GM23248 (cell line): ENCODE results near the gene EFNB1. TPM values are rescaled to one million over a fixed set of nuclear protein-coding genes. Genes with fewer than 3 reads are reported as not detected.

Source experiments
- DNase-seq: peaks from one replicate; pipeline ENCODE4 v3.0.0-alpha.2; 2015
- H2AFZ ChIP-seq: fragments of 200-600 bp; sonication (generic); 2 replicates; pipeline ENCODE4 v1.6.1; 2016; ENCODE audit warnings: antibody characterized with exemption
- H3F3A ChIP-seq: fragments of 200-600 bp; sonication (generic); 2 replicates; pipeline ENCODE4 v1.6.1; 2016; ENCODE audit warnings: mild to moderate bottlenecking, antibody characterized with exemption, mixed run types; ENCODE audit not compliant: insufficient read depth
- H3K27ac ChIP-seq: fragments of 200-600 bp; sonication (generic); 2 replicates; pipeline ENCODE4 v1.5.1; 2016; ENCODE audit warnings: mild to moderate bottlenecking
- H3K27me3 ChIP-seq: fragments of 200-600 bp; sonication (generic); replicated peaks from 2 replicates; pipeline ENCODE4 v1.6.1; 2016; ENCODE audit warnings: mild to moderate bottlenecking; ENCODE audit not compliant: insufficient read depth
- H3K36me3 ChIP-seq: fragments of 200-600 bp; sonication (generic); 2 replicates; pipeline ENCODE4 v1.6.1; 2016; ENCODE audit warnings: low read depth, mild to moderate bottlenecking
- H3K4me1 ChIP-seq: fragments of 200-600 bp; sonication (generic); 2 replicates; pipeline ENCODE4 v1.6.1; 2016; ENCODE audit warnings: mild to moderate bottlenecking; ENCODE audit not compliant: insufficient read depth
- H3K4me2 ChIP-seq: fragments of 200-600 bp; sonication (generic); one replicate; pipeline ENCODE4 v1.6.1; 2016; ENCODE audit warnings: mild to moderate bottlenecking; ENCODE audit not compliant: unreplicated experiment
- H3K4me3 ChIP-seq: fragments of 200-600 bp; sonication (generic); 2 replicates; pipeline ENCODE4 v1.5.1; 2016; ENCODE audit warnings: mild to moderate bottlenecking
- H3K79me2 ChIP-seq: fragments of 200-600 bp; sonication (generic); 2 replicates; pipeline ENCODE4 v1.6.1; 2016; ENCODE audit warnings: mild to moderate bottlenecking; ENCODE audit not compliant: insufficient read depth
- H3K9ac ChIP-seq: fragments of 200-600 bp; sonication (generic); 2 replicates; pipeline ENCODE4 v1.6.1; 2016; ENCODE audit warnings: mild to moderate bottlenecking
- H3K9me2 ChIP-seq: fragments of 200-600 bp; sonication (generic); 2 replicates; pipeline ENCODE4 v1.6.1; 2016; ENCODE audit warnings: mixed run types, mild to moderate bottlenecking, moderate library complexity; ENCODE audit not compliant: insufficient read depth
- H3K9me3 ChIP-seq: fragments of 200-600 bp; sonication (generic); one replicate; pipeline ENCODE4 v1.6.1; 2017; ENCODE audit warnings: low read depth
- H4K20me1 ChIP-seq: fragments of 200-600 bp; sonication (generic); 2 replicates; pipeline ENCODE4 v1.6.0; 2016; ENCODE audit not compliant: insufficient read depth
- EZH2 ChIP-seq: fragments of 200-600 bp; sonication (generic); IDR thresholded peaks from 2 replicates; pipeline ENCODE4 v1.6.1; 2018; ENCODE audit warnings: antibody characterized with exemption, mild to moderate bottlenecking; ENCODE audit not compliant: insufficient read depth, poor library complexity, severe bottlenecking
- EZH2phosphoT487 ChIP-seq: fragments of 200-600 bp; sonication (generic); IDR thresholded peaks from 2 replicates; pipeline ENCODE4 v1.6.1; 2018; ENCODE audit warnings: antibody characterized with exemption, moderate library complexity, mild to moderate bottlenecking, low read depth; ENCODE audit not compliant: insufficient read depth
- WGBS, 2 experiments: methylation state at CpG; one replicate each; pipeline ENCODE4 v1.1.6; 2015 to 2017; ENCODE audit warnings: low lambda C conversion rate in 2 of 2, low coverage in 1 of 2; ENCODE audit errors: missing lambda C conversion rate in 2 of 2; 5-methylcytosine and 5-hydroxymethylcytosine counted together
- in situ Hi-C: fragments of 300-500 bp; cut with MboI; formaldehyde crosslinking; loops from 2 replicates; pipeline ENCODE4 v1.15.0; 2020
- polyA plus RNA-seq: library from polyadenylated mRNA; unstranded; fragments of >200 nt; fragmentation: Nextera tagmentation; extraction: Ambion mirVana; gene quantifications from 2 replicates; pipeline ENCODE4 v1.2.1, GENCODE V29; 2016
- total RNA-seq: library from RNA; depleted of rRNA; stranded (reverse); fragments of >200 nt; shearing (Covaris generic); gene quantifications from 2 replicates; pipeline ENCODE4 v1.2.3, GENCODE V29; 2014

EFNB1 gene
- total and polyA plus RNA-seq, 2 experiments from 2014 or later, result 5.3 to 15.8 TPM

DNA sequence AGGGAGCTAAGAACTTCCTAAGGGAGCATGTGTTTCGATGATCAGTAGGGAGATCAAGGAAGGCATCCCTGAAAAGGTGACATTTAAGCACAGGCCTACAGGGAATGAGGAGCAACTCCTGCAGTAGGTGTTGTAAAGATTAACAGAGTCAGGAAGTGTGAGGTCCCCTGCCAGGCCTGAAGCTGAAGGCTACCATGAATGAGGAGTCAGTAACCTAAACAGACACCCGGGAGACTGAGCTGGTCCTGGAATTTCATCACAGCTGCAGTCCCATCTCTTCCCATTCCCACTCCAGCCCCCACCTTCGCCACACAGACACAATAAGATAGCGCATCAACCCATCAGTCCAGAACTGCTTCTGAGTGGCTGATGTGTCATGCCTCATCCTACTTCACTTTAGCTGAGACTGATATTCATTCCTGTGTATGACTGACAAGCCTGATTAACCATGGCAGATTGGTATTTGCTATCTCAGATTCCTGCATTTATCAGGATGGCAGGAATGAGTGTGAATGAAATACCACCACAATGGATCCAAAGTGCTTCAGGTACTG, 27.0 kb upstream of the EFNB1 start:
- TF ChIP-seq EZH2, result no peak
- no peak for TF ChIP-seq EZH2phosphoT487
- H3K4me2 ChIP-seq, result no peak overlapping the region
- H3F3A ChIP-seq, result no peaks in the 10 kb centered on the region
- DNase-seq, result no peak
- H3K4me3 ChIP-seq, result no peak overlapping the region
- no peak overlapping the region for H3K9ac ChIP-seq
- in situ Hi-C loops, result no loop called here
- no peaks in the 10 kb centered on the region for H3K79me2 ChIP-seq
- no peaks in the 10 kb centered on the region for H3K27me3 ChIP-seq
- no peaks in the 10 kb centered on the region for H3K9me2 ChIP-seq
- H3K4me1 ChIP-seq, result no peaks in the 10 kb centered on the region
- no peaks in the 10 kb centered on the region for H3K36me3 ChIP-seq
- no peaks in the 10 kb centered on the region for H3K9me3 ChIP-seq
- WGBS, 2 experiments, result 56 to 63% methylated on average over 4 of the region's 4 CpGs
- H2AFZ ChIP-seq, result no peak overlapping the region
- H3K27ac ChIP-seq, result no peak overlapping the region
- H4K20me1 ChIP-seq, result no peaks in the 10 kb centered on the region

- Histone ChIP-seq H3K4me2 (no peak overlapping the region), H3F3A (no peaks in the 10 kb centered on the region), H3K4me1 (no peaks in the 10 kb centered on the region), H3K9me2 (no peaks in the 10 kb centered on the region), H3K36me3 (no peaks in the 10 kb centered on the region), H3K9me3 (no peaks in the 10 kb centered on the region), H3K27me3 (no peaks in the 10 kb centered on the region; the same call in 1 of the 2 replicates), H3K9ac (no peak overlapping the region), H2AFZ (no peak overlapping the region), H3K4me3 (no peak overlapping the region), H3K79me2 (no peaks in the 10 kb centered on the region), H4K20me1 (no peaks in the 10 kb centered on the region), H3K27ac (no peak overlapping the region)
- TF ChIP-seq EZH2 (no peak), EZH2phosphoT487 (no peak)
- whole genome bisulfite sequencing, 2 experiments, result 0 to 3% methylated on average over 3 of the region's 3 CpGs
- peak; percentile 47 for DNase-seq
- in situ Hi-C loops, result no loop called here
Observed at GRCh38 chrX:68807818-68808217, 21.0 kb upstream of the EFNB1 start.

DNA sequence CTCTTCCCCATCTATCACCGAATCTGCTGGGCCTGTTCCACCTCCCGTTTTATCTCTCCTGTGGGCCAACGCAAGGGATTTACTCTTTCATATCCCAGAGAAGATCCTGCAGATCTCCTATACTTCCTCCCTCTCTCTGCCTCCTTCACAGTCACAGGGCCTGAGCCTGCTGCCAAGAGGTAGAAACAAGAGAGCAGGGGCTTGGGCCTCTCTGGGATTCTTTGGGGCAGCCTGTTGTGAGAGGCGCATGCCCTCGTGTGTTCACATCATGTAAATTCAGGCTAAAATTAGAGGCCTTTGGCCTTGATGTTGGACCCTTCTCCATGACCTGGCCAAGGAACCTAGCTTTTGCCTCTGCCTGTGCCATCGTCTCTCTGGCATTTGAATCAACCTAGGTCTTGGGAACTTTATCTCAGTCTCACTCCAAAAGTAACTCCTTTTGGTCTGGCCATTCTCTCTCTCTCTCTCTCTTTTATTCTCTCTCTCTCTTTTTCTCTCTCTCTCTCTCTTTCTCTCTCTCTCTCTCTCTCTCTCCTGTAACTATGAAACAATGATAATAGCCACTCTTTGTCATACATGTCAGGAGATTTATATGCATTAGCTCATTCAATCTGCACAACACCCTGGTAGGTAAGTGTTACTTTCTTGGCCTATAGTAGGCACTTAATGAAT, 20.0 kb upstream of the EFNB1 start:
- H3K9me3 ChIP-seq, result no peaks in the 10 kb centered on the region
- H2AFZ ChIP-seq, result no peak overlapping the region
- H3K27ac ChIP-seq, result no peak overlapping the region
- no peaks in the 10 kb centered on the region for H3F3A ChIP-seq
- no peaks in the 10 kb centered on the region for H3K9me2 ChIP-seq
- no peaks in the 10 kb centered on the region; the same call in 1 of the 2 replicates for H3K27me3 ChIP-seq
- H3K79me2 ChIP-seq, result no peaks in the 10 kb centered on the region
- in situ Hi-C loops, result no loop called here
- H3K36me3 ChIP-seq, result no peaks in the 10 kb centered on the region
- H3K4me3 ChIP-seq, result no peak overlapping the region
- TF ChIP-seq EZH2phosphoT487 (no peak), EZH2 (no peak)
- H3K4me1 ChIP-seq, result no peaks in the 10 kb centered on the region
- H3K9ac ChIP-seq, result no peak overlapping the region
- no peaks in the 10 kb centered on the region for H4K20me1 ChIP-seq
- WGBS, 2 experiments, result 64 to 70% methylated on average over 4 to 6 of the region's 6 CpGs
- peak; percentile 28 for DNase-seq
- no peak overlapping the region for H3K4me2 ChIP-seq

DNA sequence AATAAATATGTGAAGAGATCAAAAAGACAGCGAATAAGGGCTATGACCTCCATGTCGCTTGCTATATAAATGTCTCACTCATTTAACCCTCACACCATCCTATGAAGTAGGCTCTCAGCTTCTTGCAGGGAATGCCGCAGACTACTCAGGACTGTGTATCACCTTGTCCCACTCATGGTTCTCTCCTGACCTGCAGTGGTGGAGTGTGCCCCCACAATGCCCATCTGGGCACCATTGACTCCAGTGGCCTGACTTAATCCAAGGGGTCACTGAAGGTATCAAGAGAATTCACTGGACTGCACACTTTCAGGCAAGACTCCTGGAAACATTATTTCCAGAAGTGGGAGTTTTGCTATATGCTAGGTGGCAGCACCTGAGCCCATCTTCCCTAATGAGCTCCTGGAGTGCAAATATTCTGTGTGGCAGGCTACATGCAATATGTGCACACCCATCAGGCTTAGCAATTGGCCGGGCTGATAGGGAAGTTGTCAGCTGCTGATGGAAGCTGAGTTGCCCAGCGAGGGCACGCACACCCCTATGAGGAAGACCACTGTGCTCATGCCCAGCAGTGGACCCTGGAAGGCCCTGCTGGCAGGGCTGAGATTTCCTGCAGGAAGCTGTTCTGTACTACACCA, 8.2 kb upstream of the EFNB1 start:
- in situ Hi-C loops, result loop anchor here (10.0 kb wide), 1 partner anchor 564 kb away; no protein-coding TSS in a partner anchor
- no peak overlapping the region for H2AFZ ChIP-seq
- WGBS, 2 experiments, result 27 to 33% methylated on average over 4 to 5 of the region's 6 CpGs

More for the DNA sequence above, 8.2 kb upstream of the EFNB1 start:
- TF ChIP-seq EZH2phosphoT487 (no peak), EZH2 (no peak)
- Histone ChIP-seq H4K20me1 (no peaks in the 10 kb centered on the region), H3F3A (no peaks in the 10 kb centered on the region), H3K4me2 (no peak overlapping the region), H3K27ac (no peak overlapping the region), H3K4me1 (no peaks in the 10 kb centered on the region), H3K79me2 (no peaks in the 10 kb centered on the region), H3K27me3 (no peaks in the 10 kb centered on the region), H3K9ac (no peak overlapping the region), H3K4me3 (no peak overlapping the region), H3K9me2 (no peaks in the 10 kb centered on the region), H3K36me3 (no peaks in the 10 kb centered on the region), H3K9me3 (no peaks in the 10 kb centered on the region)
- DNase-seq, result no peak
